Medulla oblongata (tissue), 1 donor: Measurements from ENCODE around the gene PEF1.

Experiments used
- DNase-seq: peaks from one replicate; pipeline ENCODE4 v3.0.0-alpha.2; 2015; ENCODE audit errors: extremely low spot score

Gene PEF1

DNA sequence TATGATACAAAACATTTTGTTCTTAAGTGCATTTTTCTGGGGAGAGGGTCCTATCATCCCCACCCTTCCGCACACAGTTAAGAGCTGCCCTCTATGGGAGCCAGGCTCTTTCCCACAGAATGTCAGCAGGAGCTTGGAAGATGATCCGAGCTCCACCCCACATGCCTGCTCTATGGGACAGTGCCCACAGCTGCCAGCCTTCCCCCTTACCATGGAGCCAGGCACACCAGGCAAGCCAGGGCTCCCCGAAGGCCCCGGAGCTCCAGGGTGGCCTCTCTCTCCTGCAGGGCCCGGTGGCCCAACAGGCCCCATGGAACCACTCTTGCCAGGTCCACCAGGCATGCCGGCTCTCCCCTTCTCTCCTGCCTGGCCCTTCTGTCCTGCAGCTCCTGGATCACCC is 10.4 kb upstream of the PEF1 start:
- DNase-seq: no peak

DNA sequence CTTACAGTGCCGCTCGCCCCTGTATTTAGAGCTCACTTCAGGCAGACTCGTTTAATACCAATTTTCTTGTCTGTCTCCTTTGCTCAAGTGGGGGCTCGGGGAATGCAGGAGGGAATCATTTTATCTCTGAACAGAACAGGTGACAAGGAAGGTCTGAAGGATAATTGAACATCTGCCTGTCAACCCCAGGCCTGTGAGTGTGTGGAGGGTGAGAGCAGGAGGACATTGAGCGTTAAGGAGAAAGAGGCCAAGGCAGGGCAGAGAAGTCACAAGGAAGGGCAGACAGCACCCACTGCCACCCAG is 9.7 kb upstream of the PEF1 start:
- no peak for DNase-seq

DNA sequence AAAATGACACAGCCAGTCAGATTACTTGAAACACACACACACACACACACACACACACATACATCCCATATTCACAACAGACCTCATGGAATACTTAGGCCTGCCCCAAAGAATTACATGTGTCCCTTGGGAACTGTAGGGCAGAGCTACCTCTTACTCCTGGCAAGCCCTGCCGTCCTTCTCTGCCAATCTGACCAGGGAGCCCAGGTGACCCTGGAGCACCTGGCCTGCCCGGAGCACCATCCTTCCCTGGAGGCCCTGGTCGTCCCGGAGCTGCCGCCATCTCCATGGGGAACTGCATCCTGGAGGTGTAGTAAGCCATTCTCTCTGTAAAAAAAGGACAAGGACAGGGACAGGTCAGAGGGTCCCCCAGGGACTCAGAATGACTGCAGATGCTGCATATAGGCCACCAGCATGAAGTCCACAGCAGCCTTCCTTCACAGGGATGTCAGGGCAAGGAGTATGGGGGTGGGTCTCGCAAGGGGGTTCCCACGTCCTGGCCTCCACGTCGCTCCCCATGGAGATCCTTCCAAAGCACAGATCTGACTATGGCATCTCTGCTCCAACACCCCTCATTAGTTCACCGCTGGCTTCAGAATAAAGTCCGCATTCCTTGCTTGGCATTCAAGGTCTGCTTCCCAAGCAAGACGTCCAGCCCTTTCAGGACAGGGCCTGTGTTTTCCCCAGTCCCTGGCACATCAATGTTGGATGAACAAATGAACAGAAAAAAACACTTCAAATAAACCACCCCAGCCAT is 9.2 kb upstream of the PEF1 start:
- no peak for DNase-seq

DNA sequence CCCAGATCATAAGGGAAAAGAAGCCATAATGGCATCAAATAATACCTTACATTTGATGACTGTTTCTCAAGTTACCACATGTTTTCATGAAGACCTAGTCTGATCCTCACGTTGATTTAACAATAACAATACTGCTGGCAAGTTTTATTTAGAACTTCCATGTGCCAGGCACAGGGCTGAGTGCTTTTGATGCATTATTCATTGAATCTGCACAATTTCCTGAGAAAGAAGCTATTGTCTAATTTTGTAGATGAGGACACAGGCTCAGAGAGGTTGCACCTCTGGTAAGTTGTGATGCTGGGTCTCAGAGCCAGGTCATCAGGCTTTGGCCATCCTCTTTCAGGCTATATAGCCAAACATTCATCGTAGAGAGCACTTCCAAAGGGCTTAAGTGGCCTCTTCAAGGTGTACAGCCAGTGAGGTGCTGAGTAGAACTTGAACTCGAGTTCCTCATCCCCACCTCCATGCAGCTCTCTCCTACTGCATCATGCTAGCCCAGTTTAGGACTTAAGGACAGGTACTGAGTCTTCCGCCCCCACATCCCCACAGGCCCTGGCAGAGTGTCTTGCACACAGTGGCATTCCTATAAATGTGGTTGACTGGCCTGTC is 8.3 kb upstream of the PEF1 start:
- DNase-seq: peak; percentile 29

DNA sequence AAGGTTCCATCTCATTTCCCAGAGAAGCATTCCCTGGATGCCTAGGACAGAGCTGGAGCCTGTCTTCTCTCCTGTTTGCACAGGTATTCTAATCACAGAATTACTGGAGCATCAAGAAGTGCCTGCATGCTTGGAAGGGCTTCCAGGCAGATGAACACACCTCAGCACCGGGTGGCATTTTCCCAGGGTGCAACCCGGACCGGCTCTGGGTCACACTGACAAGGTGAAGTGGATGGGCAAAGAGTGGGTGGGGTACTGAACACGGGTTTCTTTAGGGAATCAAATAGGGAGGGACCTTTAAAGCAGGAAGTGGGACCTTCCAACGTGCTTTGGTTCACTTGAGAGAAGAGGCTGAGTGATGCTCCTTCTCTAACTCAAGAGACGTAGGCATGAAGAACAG is 7.1 kb upstream of the PEF1 start:
- DNase-seq: no peak

DNA sequence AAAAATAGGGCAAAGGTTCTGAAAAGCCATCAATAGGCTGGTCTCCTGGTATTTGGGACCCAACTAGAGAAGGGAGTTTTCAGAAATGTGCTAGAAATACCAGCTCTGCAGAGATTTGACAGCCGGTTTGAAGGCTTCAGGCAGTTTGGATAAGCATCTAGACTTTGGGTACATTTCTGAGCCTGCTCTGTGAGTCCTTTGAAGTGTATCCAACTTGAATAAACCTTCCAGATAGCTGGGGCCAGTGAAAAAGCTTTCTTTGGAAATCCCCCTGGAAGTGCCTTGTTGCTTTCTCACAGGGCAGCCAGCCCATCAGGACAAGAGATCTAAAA is 6.4 kb upstream of the PEF1 start:
- DNase-seq: no peak

DNA sequence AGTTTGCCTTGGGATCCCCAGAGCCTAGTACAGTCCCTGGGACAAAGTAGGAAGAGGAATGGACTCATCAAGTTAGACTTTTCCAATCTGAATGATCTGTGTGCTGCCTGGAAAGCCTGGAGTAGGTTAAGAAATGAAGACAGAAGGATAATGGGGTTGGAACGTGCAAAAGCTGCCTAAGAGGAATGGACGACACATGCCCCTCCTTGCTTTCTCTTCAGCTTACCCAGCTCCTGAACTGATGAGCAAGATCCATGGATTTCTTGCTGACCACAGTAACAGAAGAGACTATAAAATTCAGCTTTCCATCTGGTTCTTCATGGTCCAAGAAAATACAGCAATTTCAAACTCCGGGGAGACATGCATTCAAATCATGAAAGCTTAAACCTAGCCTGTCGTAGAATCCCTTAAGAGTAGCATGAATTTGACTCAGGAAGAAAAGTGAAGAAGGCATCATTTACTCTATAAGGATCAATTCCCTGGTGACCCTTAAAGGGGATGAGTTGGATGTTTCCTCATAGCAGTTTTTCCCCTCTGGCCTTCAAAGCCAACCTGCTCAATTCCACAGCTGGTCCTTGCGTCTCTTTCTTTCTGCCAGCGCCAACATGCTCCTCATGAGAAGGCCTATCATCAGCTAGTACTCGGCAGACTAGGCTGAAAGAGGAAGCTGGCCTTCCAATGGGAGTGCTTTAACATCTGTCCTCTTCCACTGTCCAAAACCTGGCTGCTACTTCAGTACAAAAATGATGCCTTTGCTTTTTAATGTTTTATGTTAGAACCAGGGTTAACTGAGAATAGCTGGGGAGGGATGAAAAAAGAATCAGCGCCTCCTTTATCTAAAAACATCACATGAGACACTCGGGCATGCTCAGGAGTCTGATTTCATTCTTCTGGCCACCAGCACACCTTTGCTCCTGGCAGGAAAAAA is 5.7 kb upstream of the PEF1 start:
- DNase-seq: no peak

DNA sequence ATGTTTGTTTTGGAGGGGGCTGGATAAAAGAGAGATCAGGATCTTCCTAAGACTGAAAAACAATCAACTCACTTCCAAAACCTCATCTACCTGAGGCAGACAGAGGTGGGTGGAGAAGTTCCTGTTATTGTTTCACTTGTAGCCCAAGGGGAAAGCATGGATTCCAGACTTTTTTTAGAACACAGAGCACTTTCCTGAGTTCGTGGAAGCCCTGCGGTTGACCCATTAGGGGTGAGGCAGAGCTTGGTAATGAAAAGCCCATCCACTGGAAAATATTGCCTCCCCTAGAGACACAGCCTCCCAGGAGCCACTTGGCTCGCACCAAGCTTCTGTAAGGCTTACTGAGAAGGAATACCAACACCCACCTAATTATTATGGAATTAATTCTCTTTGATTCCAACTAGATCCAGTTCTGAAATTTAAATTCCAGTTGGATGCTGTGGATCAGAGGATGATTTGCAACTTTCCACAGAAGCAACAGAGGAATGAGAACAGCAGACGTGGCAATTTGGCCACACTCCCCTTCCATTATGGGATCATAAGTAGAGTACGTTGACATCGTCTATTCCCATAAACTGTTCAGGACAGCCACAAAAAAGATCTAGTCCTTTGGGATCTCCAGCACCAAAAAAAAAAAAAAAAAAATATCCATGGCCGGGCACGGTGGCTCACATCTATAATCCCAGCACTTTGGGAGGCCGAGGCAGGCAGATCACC is 4.1 kb upstream of the PEF1 start:
- no peak for DNase-seq

DNA sequence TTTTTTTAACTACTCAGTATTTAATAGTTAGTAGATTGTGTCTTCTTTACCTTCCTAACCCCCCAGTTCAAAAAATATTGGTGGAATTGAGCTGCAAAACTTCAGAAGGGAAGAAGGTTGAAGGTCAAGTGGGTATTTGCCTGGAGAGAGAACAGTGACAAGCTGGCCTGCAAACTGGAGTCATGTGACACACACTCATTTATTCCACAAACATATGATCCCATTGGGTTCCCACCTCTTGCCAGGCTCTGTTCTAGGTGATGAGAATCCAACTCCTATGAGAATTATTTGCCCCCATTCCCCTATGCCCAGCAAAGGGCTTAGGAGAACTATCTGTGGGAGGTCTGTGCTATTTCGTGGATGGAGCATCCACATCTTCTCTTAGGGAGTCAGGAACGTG is 3.5 kb upstream of the PEF1 start:
- no peak for DNase-seq

DNA sequence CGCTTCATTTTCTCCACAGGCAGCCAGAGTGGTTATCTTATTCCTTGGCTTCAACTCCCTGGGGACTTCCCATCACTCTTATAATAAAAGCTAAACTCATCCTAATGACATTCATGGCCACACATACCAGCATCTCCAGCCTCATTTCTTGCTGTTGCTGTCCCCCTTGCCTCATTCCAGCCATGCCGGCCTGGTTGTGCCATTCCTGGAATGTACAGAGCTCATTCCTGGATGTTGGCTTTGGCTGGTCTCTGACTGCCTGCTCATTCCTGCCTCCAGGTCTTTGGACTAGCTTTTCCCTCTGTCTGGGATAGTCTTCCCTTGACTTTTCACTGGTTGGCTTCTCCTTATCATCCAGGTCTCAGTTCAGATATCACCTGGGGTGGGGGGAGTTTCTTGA is 2.4 kb upstream of the PEF1 start:
- DNase-seq: no peak

DNA sequence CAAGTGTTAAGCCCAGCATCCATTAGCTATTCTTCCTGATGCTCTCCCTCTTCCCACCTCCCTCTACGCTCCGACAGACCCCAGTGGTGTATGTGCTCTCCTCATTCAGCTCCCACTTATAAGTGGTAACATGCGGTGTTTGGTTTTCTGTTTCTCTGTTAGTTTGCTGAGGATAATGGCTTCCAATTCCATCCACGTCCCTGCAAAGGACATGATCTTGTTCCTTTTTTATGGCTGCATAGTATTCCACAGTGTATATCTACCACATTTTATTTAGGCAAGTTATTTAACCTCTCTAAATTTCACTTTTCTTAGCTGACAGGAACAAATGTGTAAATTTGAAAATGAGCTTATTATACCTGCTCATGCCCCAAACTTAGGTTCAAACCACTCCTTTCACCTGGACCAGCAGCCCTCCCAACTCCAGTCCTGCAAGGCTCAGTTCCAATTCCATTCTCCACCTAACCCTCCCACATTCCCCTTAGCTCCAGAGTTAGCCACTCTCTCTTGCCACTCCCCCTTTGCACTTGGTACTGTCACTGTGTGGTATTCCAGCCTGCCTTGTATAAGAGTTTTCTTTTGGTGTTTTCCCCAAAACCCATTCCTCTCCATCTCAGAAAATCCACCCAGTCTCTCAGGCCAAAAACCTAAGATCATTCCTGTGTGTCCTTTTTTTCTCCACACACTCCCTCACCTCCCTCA is 1.7 kb upstream of the PEF1 start:
- DNase-seq: no peak

DNA sequence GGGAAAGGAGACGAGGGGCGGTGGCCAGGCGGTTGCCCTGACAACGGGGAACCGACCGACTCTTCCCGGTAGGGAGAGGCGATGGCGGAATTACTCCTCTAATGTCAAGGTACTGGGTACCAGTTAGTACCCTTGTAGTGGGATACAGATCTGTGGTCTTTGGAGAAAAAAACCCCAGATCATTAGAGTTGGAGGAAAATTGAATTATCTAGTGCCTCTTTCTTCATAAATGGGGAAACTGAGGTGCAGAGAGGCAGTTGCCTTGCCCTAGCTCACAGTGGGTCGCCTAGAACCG is 545 bp upstream of the PEF1 start:
- DNase-seq: no peak

DNA sequence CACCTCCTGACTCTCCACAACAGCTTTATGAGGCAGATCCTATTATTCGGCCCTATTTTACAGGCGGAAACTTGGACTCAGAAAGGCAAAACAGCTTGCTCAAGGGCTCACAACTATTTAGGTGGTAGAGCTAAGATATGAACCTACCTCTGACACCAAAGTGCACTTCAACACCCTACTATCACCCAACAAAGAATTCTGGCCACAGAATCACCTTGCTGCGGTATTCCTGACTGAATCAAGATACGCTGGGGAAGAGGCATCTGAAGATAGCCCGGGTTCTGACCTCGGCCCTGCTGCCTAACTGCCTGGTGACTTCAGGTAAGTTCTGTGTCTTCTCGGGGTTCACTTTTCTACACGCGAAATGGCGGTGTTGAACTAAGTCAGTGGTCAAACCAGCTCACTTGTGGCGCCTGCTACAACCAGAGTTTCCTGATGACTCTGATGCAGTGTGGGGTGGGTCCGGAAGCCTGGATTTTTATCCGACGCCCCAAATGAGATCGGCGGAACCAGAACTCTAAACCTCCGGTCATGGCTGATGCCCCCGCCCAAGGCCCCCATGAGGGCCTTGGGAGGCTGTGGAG is 608 bp downstream of the PEF1 start:
- DNase-seq: no peak

DNA sequence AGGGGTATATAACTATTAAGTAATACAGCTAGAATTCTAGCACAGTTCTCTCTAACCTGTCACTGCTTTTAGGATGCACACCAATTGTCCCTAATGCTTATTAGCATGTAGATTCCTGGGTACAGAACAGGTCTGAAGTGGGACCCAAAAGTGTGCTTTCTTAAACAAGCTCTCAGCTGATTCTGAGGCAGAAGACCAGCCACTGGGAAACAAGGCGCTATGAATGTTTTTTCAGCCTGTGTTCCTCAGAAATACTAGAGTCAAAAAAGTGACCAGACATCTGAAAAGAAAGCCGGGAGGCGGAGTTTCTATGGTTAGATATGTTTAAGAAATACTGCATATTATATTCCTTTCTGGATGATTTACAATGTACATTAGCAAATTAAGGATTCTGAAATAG is 1.8 kb downstream of the PEF1 start:
- no peak for DNase-seq

DNA sequence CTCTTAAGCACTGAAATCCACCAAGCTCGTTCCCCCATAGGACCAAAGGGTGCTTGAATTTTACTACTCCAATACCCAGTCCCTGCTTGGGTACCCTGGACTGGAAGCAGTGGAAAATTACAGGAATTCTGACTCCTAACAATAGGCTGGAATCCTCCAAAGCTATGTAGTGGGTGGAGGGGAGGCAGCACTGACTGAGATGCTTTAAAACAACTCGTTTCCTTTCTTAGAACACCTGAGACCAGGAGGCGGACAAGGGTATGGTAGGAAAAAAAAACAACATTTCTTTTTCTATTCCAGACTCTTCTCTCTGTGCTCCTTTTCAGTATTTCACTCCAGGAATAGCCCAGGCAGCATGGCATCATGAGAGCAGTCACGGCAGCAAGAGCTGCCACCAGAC is 2.3 kb downstream of the PEF1 start:
- no peak for DNase-seq

DNA sequence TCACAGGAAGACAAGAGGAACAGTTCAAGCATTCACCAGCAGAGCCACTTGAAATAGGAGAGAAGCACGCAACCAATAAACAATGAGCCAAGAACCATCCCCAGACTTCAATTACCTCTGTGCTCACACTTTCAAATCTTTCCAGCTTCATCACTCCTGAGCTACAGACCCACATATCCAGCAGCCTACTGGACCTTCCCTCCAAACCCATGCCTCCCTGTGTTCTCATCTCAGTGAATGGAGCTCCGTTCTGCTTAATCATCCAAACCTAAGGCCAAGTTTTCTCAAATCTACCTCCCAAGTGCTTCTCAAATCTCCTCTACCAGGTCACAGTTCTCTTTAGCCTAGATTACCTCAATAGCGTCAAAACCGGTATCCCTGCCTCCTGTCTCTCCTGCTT is 3.7 kb downstream of the PEF1 start:
- no peak for DNase-seq

DNA sequence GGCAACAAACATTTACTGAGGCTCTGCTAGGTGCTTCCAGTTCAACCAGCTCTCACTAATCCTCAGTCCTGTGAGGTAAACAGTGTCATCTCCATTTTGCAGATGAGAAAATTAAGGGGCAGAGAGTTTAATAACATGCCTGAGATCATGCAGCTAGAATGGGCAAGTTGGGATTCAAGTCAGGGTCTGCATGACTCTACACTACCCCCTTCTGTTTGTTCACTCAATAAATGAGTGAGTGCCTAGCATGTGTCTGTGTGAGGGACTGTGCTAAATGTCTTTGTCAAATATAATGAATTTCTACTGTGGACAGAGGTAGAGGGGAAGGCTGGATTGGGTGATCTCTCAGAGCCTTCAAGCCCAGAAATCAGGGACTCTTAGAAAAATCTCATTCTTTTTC is 4.5 kb downstream of the PEF1 start:
- DNase-seq: no peak

DNA sequence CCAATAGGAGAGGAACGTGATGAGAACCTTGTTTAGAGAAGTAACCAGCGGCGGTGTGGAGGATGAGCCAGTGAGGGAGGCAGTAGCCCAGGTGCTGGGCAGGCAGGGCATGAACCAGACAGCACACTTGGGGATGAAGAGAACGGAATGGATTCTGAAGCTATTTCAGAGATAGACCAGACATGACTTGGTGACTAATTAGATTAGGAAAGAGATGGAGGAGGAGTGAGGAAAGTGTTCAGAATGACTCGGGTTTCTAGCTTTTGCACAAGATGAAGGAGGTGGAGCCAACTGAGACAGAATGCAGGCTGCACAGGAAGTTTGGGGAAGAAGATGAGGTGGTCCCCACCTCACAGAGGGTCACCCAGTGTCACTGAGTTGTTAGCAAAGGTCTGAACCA is 5.1 kb downstream of the PEF1 start:
- no peak for DNase-seq

DNA sequence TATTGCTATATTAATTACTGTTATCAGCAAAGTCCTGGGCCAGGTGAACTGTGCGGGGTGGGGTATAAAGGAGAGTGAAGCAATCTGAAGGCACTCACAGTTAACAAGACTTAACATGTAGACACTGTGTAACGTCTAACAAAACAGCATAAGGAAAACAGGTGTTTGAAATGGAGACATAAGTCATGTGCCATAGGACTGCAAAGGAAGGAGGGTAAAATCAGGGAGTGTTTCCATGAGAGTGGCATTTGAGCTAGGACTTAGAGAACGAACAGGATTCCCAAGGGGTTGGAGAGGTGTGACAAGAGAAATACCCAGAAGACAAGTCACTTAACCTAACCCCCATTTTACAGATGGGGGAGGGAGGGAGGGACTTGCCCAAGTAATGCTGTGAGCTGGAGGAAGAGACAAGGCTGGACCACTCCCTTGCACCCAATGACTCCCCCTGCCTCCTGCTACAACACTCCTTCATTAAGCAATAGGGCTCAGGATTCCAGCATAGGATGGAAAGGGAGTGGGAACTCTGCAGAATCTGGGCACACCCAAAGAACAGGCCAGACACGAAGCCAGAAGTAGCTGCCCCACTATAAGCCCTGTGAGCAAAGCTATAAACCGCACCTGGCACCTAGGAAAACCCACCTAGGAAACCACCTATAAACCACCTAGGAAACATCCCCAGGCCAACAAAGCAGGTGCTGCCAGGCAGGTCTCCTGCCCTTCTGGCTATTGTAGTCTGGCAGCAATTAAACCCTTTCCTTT is 6.6 kb downstream of the PEF1 start:
- DNase-seq: no peak

DNA sequence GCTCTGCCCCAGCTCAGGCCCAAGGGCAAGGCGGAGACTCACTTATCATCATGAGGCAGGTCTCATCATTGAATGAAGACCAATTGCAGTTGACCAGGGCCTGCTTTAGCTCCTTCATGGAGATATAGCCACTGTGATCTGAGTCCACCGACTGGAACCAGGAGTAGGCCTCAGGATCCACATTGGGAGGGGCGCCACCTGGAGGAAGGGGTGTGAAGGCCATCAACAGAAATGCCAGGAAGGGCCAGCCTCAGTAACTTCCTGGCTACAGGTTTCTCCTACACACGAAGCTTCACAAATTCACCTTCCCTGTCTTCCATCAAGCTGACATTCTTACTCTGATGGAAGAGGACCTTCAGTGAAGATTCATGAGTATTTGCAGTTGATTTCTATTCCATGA is 11.6 kb downstream of the PEF1 start:
- no peak for DNase-seq

DNA sequence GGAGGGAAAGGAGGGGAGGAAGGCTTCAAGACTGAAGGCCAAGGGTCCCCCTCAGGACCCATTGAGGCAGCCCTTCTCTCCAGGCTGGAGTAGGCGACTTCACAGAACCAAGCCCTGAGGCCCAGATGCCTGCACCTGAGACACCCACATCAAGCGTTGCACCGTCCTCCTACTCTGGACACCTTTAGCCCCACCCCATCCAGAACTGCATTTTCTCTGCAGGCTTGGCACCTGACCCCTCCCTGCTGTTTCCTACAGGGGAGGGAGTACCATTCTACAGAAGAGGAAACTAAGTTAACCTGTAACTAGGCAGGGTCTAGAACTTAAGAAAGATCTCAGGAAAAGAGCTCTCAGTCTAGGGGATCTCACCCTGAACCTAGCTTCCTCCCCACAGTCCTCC is 12.0 kb downstream of the PEF1 start:
- DNase-seq: no peak
